ENCODE results near the gene LENG8. TPM values are rescaled to one million over a fixed set of nuclear protein-coding genes. Genes with fewer than 3 reads are reported as not detected.

Gene LENG8
- total and polyA plus RNA-seq, 2 experiments from 2014 or later = 42.1 to 74.3 TPM

DNA sequence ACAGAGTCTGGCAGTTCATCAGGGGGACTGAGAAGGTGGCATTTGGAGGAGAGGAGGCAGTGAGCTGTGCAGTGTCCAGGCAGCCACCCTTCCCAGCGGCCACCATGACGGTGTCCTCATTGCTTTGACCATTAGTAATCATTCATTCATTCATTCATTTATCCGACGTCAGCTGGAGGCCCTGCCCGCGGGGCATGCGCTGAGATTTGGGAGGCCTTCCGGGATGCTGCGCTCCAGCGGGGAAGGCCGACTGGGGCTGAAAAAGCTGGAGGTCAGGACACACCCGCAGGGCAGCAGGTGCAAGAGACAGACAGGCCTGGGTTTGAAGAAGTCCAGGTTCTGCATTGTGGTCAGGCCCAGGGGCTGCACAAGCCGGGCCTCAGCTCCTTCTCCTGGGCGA, 24.8 kb upstream of the LENG8 start:
- ATAC-seq (no peak), DNase-seq (ENCODE audit: low spot score) (no peak)
- Mint-ChIP-seq H3K9me3 (no peaks in the 10 kb centered on the region; the same call in 2 of the 3 replicates), H3K4me1 (peaks cover 32% of the 10 kb centered on the region), H3K4me3 (no peak overlapping the region), H3K36me3 (ENCODE audit: low read depth) (peaks cover 53% of the 10 kb centered on the region), H3K27me3 (ENCODE audit: insufficient read depth, low read depth, poor library complexity) (peaks cover 23% of the 10 kb centered on the region), H3K27ac (no peak overlapping the region)
- Histone ChIP-seq H3K4me1 (ENCODE audit: insufficient read depth) (peaks cover 24% of the 10 kb centered on the region), H2AFZ (no peak overlapping the region), H3K36me3 (ENCODE audit: insufficient read depth) (no peaks in the 10 kb centered on the region), H3K4me2 (no peak overlapping the region), H3K79me2 (replicated peaks; ENCODE audit: insufficient read depth) (0 out of 2 replicates have a peak, but pooled peaks cover 3% of the 10 kb centered on the region), H3K27ac (ENCODE audit: low read depth) (no peak overlapping the region), H3K9me2 (ENCODE audit: insufficient read depth) (no peaks in the 10 kb centered on the region), H3K4me3 (no peak overlapping the region), H3F3A (replicated peaks; ENCODE audit: low read depth) (peaks cover 7% of the 10 kb centered on the region; the same call in 1 of the 2 replicates), H4K20me1 (replicated peaks; ENCODE audit: insufficient read depth) (no peaks in the 10 kb centered on the region; the same call in 1 of the 2 replicates), H3K27me3 (ENCODE audit: insufficient read depth) (no peaks in the 10 kb centered on the region)
- TF ChIP-seq POLR2AphosphoS5 (IDR thresholded peaks at IDR 0.05; ENCODE audit: low read depth) = no peak
- TF ChIP-seq CREB1 (CRISPR knock-in tag; IDR thresholded peaks at IDR 0.05; ENCODE audit: low read depth) = no peak
- TF ChIP-seq ZNF331 (CRISPR knock-in tag; IDR thresholded peaks at IDR 0.05; ENCODE audit: low read depth) = no peak
- no peak for TF ChIP-seq EZH2 (IDR thresholded peaks at IDR 0.05; ENCODE audit: low read depth, unreplicated experiment)
- TF ChIP-seq STAT1 (IDR thresholded peaks at IDR 0.05; ENCODE audit: unreplicated experiment) = no peak
- TF ChIP-seq, protein P1, sequence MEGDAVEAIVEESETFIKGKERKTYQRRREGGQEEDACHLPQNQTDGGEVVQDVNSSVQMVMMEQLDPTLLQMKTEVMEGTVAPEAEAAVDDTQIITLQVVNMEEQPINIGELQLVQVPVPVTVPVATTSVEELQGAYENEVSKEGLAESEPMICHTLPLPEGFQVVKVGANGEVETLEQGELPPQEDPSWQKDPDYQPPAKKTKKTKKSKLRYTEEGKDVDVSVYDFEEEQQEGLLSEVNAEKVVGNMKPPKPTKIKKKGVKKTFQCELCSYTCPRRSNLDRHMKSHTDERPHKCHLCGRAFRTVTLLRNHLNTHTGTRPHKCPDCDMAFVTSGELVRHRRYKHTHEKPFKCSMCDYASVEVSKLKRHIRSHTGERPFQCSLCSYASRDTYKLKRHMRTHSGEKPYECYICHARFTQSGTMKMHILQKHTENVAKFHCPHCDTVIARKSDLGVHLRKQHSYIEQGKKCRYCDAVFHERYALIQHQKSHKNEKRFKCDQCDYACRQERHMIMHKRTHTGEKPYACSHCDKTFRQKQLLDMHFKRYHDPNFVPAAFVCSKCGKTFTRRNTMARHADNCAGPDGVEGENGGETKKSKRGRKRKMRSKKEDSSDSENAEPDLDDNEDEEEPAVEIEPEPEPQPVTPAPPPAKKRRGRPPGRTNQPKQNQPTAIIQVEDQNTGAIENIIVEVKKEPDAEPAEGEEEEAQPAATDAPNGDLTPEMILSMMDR (conservative IDR thresholded peaks at IDR 0.05; ENCODE audit: low read depth in 2 of 2) = no peak
- TF ChIP-seq, protein P2, sequence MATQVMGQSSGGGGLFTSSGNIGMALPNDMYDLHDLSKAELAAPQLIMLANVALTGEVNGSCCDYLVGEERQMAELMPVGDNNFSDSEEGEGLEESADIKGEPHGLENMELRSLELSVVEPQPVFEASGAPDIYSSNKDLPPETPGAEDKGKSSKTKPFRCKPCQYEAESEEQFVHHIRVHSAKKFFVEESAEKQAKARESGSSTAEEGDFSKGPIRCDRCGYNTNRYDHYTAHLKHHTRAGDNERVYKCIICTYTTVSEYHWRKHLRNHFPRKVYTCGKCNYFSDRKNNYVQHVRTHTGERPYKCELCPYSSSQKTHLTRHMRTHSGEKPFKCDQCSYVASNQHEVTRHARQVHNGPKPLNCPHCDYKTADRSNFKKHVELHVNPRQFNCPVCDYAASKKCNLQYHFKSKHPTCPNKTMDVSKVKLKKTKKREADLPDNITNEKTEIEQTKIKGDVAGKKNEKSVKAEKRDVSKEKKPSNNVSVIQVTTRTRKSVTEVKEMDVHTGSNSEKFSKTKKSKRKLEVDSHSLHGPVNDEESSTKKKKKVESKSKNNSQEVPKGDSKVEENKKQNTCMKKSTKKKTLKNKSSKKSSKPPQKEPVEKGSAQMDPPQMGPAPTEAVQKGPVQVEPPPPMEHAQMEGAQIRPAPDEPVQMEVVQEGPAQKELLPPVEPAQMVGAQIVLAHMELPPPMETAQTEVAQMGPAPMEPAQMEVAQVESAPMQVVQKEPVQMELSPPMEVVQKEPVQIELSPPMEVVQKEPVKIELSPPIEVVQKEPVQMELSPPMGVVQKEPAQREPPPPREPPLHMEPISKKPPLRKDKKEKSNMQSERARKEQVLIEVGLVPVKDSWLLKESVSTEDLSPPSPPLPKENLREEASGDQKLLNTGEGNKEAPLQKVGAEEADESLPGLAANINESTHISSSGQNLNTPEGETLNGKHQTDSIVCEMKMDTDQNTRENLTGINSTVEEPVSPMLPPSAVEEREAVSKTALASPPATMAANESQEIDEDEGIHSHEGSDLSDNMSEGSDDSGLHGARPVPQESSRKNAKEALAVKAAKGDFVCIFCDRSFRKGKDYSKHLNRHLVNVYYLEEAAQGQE (IDR thresholded peaks at IDR 0.05; ENCODE audit: unreplicated experiment) = no peak
- TF ChIP-seq NANOG (IDR thresholded peaks at IDR 0.05; ENCODE audit: borderline replicate concordance) = no peak
- TF ChIP-seq, protein P3, sequence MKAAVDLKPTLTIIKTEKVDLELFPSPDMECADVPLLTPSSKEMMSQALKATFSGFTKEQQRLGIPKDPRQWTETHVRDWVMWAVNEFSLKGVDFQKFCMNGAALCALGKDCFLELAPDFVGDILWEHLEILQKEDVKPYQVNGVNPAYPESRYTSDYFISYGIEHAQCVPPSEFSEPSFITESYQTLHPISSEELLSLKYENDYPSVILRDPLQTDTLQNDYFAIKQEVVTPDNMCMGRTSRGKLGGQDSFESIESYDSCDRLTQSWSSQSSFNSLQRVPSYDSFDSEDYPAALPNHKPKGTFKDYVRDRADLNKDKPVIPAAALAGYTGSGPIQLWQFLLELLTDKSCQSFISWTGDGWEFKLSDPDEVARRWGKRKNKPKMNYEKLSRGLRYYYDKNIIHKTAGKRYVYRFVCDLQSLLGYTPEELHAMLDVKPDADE (IDR thresholded peaks at IDR 0.05) = no peak
- TF ChIP-seq, protein P4, sequence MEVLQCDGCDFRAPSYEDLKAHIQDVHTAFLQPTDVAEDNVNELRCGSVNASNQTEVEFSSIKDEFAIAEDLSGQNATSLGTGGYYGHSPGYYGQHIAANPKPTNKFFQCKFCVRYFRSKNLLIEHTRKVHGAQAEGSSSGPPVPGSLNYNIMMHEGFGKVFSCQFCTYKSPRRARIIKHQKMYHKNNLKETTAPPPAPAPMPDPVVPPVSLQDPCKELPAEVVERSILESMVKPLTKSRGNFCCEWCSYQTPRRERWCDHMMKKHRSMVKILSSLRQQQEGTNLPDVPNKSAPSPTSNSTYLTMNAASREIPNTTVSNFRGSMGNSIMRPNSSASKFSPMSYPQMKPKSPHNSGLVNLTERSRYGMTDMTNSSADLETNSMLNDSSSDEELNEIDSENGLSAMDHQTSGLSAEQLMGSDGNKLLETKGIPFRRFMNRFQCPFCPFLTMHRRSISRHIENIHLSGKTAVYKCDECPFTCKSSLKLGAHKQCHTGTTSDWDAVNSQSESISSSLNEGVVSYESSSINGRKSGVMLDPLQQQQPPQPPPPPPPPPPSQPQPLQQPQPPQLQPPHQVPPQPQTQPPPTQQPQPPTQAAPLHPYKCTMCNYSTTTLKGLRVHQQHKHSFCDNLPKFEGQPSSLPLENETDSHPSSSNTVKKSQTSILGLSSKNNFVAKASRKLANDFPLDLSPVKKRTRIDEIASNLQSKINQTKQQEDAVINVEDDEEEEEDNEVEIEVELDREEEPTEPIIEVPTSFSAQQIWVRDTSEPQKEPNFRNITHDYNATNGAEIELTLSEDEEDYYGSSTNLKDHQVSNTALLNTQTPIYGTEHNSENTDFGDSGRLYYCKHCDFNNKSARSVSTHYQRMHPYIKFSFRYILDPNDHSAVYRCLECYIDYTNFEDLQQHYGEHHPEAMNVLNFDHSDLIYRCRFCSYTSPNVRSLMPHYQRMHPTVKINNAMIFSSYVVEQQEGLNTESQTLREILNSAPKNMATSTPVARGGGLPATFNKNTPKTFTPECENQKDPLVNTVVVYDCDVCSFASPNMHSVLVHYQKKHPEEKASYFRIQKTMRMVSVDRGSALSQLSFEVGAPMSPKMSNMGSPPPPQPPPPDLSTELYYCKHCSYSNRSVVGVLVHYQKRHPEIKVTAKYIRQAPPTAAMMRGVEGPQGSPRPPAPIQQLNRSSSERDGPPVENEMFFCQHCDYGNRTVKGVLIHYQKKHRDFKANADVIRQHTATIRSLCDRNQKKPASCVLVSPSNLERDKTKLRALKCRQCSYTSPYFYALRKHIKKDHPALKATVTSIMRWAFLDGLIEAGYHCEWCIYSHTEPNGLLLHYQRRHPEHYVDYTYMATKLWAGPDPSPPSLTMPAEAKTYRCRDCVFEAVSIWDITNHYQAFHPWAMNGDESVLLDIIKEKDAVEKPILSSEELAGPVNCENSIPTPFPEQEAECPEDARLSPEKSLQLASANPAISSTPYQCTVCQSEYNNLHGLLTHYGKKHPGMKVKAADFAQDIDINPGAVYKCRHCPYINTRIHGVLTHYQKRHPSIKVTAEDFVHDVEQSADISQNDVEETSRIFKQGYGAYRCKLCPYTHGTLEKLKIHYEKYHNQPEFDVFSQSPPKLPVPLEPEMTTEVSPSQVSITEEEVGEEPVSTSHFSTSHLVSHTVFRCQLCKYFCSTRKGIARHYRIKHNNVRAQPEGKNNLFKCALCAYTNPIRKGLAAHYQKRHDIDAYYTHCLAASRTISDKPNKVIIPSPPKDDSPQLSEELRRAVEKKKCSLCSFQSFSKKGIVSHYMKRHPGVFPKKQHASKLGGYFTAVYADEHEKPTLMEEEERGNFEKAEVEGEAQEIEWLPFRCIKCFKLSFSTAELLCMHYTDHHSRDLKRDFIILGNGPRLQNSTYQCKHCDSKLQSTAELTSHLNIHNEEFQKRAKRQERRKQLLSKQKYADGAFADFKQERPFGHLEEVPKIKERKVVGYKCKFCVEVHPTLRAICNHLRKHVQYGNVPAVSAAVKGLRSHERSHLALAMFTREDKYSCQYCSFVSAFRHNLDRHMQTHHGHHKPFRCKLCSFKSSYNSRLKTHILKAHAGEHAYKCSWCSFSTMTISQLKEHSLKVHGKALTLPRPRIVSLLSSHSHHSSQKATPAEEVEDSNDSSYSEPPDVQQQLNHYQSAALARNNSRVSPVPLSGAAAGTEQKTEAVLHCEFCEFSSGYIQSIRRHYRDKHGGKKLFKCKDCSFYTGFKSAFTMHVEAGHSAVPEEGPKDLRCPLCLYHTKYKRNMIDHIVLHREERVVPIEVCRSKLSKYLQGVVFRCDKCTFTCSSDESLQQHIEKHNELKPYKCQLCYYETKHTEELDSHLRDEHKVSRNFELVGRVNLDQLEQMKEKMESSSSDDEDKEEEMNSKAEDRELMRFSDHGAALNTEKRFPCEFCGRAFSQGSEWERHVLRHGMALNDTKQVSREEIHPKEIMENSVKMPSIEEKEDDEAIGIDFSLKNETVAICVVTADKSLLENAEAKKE (CRISPR knock-in tag; IDR thresholded peaks at IDR 0.05) = no peak
- TF ChIP-seq EZH2phosphoT487 (IDR thresholded peaks at IDR 0.05; ENCODE audit: unreplicated experiment) = no peak
- no peak for TF ChIP-seq ZNF114 (CRISPR knock-in tag; IDR thresholded peaks at IDR 0.05)
- no peak for TF ChIP-seq JUNB (IDR thresholded peaks at IDR 0.05; ENCODE audit: unreplicated experiment)

Data from GM23338 (cell line).